ENCODE results near the gene GASK1A. TPM values are rescaled to one million over a fixed set of nuclear protein-coding genes. Genes with fewer than 3 reads are reported as not detected.

The GASK1A gene
- polyA plus RNA-seq, 2 of the 4 experiments (the other 2 are of a cell fraction): not detected

DNA sequence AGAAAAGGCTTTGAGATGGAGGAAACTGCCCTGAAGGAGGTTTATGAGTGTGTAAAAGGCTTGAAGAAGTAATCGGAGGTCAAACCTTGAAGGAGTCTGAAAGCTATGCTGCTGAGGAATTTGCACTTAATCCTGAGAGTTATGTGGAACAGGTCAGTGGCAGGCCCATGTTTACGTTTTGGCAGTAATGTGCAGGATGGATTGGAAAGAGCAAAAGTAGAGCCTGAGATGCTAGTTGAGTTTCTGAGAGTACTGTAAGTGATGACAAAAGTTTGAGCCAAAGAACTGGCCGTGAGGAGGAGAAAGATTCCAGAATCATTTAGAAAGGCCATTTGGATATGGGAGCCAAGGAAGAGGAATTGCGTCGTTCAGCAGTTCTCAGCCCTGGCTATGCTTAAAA, 3.2 kb upstream of the GASK1A start:
- ATAC-seq (no peak), FAIRE-seq (no peak), DNase-seq (ENCODE audit: low read depth in 1 of 2, low spot score in 1 of 2) (no peak)
- Histone ChIP-seq H3K4me3 (no peak overlapping the region), H3K4me1 (no peaks in the 10 kb centered on the region), H3K27ac (no peak overlapping the region), H3K4me2 (no peak overlapping the region), H3K9me3 (peaks cover 5% of the 10 kb centered on the region; the same call in 1 of the 3 replicates)
- ChIA-PET CTCF (interaction anchor here (0.9 kb wide), 1 partner anchor 14 kb away, joined by 3 read pairs; no protein-coding TSS in a partner anchor), POLR2A (no interaction called here)
- 39% methylated on average over 5 of the region's 5 CpGs for WGBS (ENCODE audit: missing lambda C conversion rate)
- no peak for TF ChIP-seq RARB (CRISPR knock-in tag; IDR thresholded peaks at IDR 0.05)
- TF ChIP-seq TP53 (CRISPR knock-in tag; IDR thresholded peaks at IDR 0.05): no peak
- no peak for TF ChIP-seq PHF8 (IDR thresholded peaks at IDR 0.05; ENCODE audit: borderline replicate concordance, low read depth)
- no peak for TF ChIP-seq BHLHE40 (IDR thresholded peaks at IDR 0.05; ENCODE audit: low read depth, low read length)
- TF ChIP-seq, protein P1, sequence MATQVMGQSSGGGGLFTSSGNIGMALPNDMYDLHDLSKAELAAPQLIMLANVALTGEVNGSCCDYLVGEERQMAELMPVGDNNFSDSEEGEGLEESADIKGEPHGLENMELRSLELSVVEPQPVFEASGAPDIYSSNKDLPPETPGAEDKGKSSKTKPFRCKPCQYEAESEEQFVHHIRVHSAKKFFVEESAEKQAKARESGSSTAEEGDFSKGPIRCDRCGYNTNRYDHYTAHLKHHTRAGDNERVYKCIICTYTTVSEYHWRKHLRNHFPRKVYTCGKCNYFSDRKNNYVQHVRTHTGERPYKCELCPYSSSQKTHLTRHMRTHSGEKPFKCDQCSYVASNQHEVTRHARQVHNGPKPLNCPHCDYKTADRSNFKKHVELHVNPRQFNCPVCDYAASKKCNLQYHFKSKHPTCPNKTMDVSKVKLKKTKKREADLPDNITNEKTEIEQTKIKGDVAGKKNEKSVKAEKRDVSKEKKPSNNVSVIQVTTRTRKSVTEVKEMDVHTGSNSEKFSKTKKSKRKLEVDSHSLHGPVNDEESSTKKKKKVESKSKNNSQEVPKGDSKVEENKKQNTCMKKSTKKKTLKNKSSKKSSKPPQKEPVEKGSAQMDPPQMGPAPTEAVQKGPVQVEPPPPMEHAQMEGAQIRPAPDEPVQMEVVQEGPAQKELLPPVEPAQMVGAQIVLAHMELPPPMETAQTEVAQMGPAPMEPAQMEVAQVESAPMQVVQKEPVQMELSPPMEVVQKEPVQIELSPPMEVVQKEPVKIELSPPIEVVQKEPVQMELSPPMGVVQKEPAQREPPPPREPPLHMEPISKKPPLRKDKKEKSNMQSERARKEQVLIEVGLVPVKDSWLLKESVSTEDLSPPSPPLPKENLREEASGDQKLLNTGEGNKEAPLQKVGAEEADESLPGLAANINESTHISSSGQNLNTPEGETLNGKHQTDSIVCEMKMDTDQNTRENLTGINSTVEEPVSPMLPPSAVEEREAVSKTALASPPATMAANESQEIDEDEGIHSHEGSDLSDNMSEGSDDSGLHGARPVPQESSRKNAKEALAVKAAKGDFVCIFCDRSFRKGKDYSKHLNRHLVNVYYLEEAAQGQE (IDR thresholded peaks at IDR 0.05): no peak
- no peak for TF ChIP-seq NFE2L2 (conservative IDR thresholded peaks at IDR 0.05; ENCODE audit: low read length)
- no peak for TF ChIP-seq POLR2A (IDR thresholded peaks at IDR 0.05; ENCODE audit: low read length)
- TF ChIP-seq FOSB (CRISPR knock-in tag; IDR thresholded peaks at IDR 0.05): no peak
- no peak for TF ChIP-seq EP300 (IDR thresholded peaks at IDR 0.05)
- TF ChIP-seq, protein P2, sequence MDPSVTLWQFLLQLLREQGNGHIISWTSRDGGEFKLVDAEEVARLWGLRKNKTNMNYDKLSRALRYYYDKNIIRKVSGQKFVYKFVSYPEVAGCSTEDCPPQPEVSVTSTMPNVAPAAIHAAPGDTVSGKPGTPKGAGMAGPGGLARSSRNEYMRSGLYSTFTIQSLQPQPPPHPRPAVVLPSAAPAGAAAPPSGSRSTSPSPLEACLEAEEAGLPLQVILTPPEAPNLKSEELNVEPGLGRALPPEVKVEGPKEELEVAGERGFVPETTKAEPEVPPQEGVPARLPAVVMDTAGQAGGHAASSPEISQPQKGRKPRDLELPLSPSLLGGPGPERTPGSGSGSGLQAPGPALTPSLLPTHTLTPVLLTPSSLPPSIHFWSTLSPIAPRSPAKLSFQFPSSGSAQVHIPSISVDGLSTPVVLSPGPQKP (IDR thresholded peaks at IDR 0.05; ENCODE audit: low read depth, low read length): no peak
- TF ChIP-seq, protein P3, sequence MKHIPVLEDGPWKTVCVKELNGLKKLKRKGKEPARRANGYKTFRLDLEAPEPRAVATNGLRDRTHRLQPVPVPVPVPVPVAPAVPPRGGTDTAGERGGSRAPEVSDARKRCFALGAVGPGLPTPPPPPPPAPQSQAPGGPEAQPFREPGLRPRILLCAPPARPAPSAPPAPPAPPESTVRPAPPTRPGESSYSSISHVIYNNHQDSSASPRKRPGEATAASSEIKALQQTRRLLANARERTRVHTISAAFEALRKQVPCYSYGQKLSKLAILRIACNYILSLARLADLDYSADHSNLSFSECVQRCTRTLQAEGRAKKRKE (CRISPR knock-in tag; IDR thresholded peaks at IDR 0.05; ENCODE audit: low read depth): no peak
- TF ChIP-seq ZNF302 (CRISPR knock-in tag; IDR thresholded peaks at IDR 0.05): no peak
- TF ChIP-seq TFCP2L1 (CRISPR knock-in tag; IDR thresholded peaks at IDR 0.05): no peak
- TF ChIP-seq ESRRA (IDR thresholded peaks at IDR 0.05; ENCODE audit: borderline replicate concordance, low read length): no peak
- TF ChIP-seq, protein P4, sequence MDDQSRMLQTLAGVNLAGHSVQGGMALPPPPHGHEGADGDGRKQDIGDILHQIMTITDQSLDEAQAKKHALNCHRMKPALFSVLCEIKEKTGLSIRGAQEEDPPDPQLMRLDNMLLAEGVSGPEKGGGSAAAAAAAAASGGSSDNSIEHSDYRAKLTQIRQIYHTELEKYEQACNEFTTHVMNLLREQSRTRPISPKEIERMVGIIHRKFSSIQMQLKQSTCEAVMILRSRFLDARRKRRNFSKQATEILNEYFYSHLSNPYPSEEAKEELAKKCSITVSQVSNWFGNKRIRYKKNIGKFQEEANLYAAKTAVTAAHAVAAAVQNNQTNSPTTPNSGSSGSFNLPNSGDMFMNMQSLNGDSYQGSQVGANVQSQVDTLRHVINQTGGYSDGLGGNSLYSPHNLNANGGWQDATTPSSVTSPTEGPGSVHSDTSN (IDR thresholded peaks at IDR 0.05): no peak
- no peak for TF ChIP-seq EHMT2 (IDR thresholded peaks at IDR 0.05; ENCODE audit: low read depth)
- TF ChIP-seq RAD21 (conservative IDR thresholded peaks at IDR 0.05 in 1 of 2, IDR thresholded peaks at IDR 0.05 in 1 of 2): no peak
- no peak for TF ChIP-seq JUNB (IDR thresholded peaks at IDR 0.05)

DNA sequence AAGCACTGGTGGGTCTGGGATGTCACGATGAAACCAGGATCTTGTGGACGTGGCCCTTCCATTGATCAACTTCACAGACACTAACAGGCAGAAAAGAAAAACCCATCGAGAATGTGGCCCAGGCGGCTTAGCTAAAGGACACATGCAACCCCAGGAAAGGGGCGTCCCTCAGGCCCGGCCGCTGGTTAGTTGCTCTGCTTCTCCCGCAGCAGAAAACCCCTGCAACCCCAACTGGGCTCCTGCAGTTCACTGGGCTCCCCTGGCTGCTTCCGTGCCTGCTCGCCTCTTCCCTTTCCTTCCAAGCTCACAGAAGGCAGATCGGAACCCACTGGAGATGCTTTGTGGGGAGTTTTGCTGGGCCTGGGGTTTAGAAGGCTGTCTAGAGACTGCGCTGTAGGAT, 1.1 kb downstream of the GASK1A start:
- Histone ChIP-seq H3K4me3 (no peak overlapping the region), H3K4me1 (no peaks in the 10 kb centered on the region), H3K27ac (no peak overlapping the region), H3K9me3 (peaks cover 2% of the 10 kb centered on the region; the same call in 1 of the 3 replicates), H3K4me2 (no peak overlapping the region)
- no peak for TF ChIP-seq CBX2 (IDR thresholded peaks at IDR 0.05; ENCODE audit: borderline replicate concordance, low read depth)
- TF ChIP-seq KDM5A (IDR thresholded peaks at IDR 0.05): no peak
- TF ChIP-seq BHLHE40 (IDR thresholded peaks at IDR 0.05; ENCODE audit: low read depth, low read length): no peak
- no peak for TF ChIP-seq ESRRA (IDR thresholded peaks at IDR 0.05; ENCODE audit: borderline replicate concordance, low read length)
- TF ChIP-seq EP300 (IDR thresholded peaks at IDR 0.05): no peak
- TF ChIP-seq, protein P5, sequence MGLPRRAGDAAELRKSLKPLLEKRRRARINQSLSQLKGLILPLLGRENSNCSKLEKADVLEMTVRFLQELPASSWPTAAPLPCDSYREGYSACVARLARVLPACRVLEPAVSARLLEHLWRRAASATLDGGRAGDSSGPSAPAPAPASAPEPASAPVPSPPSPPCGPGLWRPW (IDR thresholded peaks at IDR 0.05): no peak
- TF ChIP-seq HEYL (CRISPR knock-in tag; IDR thresholded peaks at IDR 0.05): no peak
- TF ChIP-seq SREBF2 (IDR thresholded peaks at IDR 0.05): no peak
- FAIRE-seq (no peak), DNase-seq (ENCODE audit: low read depth in 1 of 2, low spot score in 1 of 2) (no peak), ATAC-seq (no peak)
- WGBS (ENCODE audit: missing lambda C conversion rate): 72% methylated on average over 8 of the region's 12 CpGs
- ChIA-PET POLR2A (no interaction called here), CTCF (interaction anchor here (1.1 to 2.1 kb wide), 2 partner anchors 19 to 175 kb away, joined by 3 to 12 read pairs; no protein-coding TSS in a partner anchor)

Data from A549 (cell line).